Breast epithelium (tissue), 4 donors: Measurements from ENCODE around the gene PIM3. TPM values are rescaled to one million over a fixed set of nuclear protein-coding genes. Genes with fewer than 3 reads are reported as not detected.
A peak's percentile ranks its signal among the peaks of the same experiment; 100 is the strongest.

ENCODE experiments used
- DNase-seq, 2 donors: peaks; one replicate each; pipeline ENCODE4 v3.0.0-alpha.2; 2019; ENCODE audit warnings: low spot score in 2 of 2
- H3K27ac ChIP-seq, 2 donors: fragments of 200-600 bp; sonication (generic) in 1 of 2; one replicate each; pipeline ENCODE4 v1.5.1; 2016 to 2019; ENCODE audit warnings: mild to moderate bottlenecking in 1 of 2
- H3K27me3 ChIP-seq, 2 donors: fragments of 200-600 bp; sonication (generic) in 1 of 2; one replicate each; pipeline versions ENCODE4 v1.5.1 to v1.6.0; 2017 to 2019; ENCODE audit warnings: control low read depth in 1 of 2, mild to moderate bottlenecking in 1 of 2
- H3K36me3 ChIP-seq: fragments of 200-600 bp; one replicate; pipeline ENCODE4 v1.5.1; 2019
- H3K4me1 ChIP-seq, 2 donors: fragments of 200-600 bp; sonication (generic); one replicate each; pipeline ENCODE4 v1.5.1; 2016 to 2019; ENCODE audit warnings: control low read depth in 1 of 2
- H3K4me3 ChIP-seq, 3 donors: fragments of 200-600 bp; sonication (generic); 1 replicate in 2 of 3; 2 replicates in 1 of 3; pipeline ENCODE4 v1.5.1; 2016 to 2019; ENCODE audit warnings: mild to moderate bottlenecking in 3 of 3, moderate library complexity in 2 of 3
- H3K9me3 ChIP-seq, 2 donors: fragments of 200-600 bp; sonication (generic) in 1 of 2; one replicate each; pipeline ENCODE4 v1.5.1; 2016 to 2019; ENCODE audit warnings: control low read depth in 1 of 2
- POLR2A ChIP-seq: fragments of 450-650 bp; IDR thresholded peaks from one replicate; pipeline ENCODE4 v1.6.1; 2016; ENCODE audit warnings: antibody characterized with exemption, mild to moderate bottlenecking, moderate library complexity
- POLR2AphosphoS5 ChIP-seq, 3 donors: sonication (generic); formaldehyde crosslinking; IDR thresholded peaks; one replicate each; pipeline ENCODE4 v1.6.1; 2017; ENCODE audit warnings: antibody characterized with exemption in 3 of 3
- intact Hi-C: fragments of 100-400 bp; cut with DNase I; formaldehyde crosslinking; loops from one replicate; pipeline ENCODE4 v1.15.1; 2023; ENCODE audit warnings: low total_unique reads
- total RNA-seq, 3 donors: library from RNA; depleted of rRNA; stranded (reverse); fragments of >200 nt; gene quantifications; one replicate each; pipeline ENCODE4 v1.1.0, GENCODE V29; 2016
- TF ChIP-seq, protein P1 (sequence below), 3 donors: fragments of 450-650 bp; IDR thresholded peaks; one replicate each; pipeline ENCODE4 v1.5.1; 2016 to 2017; ENCODE audit warnings: antibody characterized with exemption in 3 of 3, mild to moderate bottlenecking in 3 of 3, moderate library complexity in 3 of 3

The PIM3 gene
- total RNA-seq, 3 donors from 2014 or later = 63.0 to 92.1 (median 87.1) TPM

DNA sequence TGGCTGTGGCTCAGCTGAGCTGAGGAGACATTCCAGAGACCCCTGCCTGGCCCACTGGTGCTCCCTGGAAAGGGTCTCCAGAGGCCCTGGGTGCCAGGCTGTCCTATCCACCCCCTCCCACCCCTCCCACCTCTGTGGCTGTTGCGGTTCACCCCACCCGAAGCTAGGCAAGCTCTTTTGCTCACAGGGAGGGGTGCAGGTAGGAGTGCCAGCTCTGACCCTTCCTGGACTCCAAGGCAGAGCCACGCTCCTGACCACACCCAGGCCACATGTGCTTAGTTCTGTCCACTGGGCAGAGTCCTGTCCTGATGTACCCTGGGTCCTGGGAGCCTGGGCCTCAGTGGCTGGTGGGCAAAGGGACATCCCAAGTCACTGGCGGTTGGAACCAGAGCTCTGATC is 35.5 kb downstream of the PIM3 start:
- intact Hi-C loops = no loop called here
- Histone ChIP-seq H3K27me3 (peaks cover 0 to 18% of the 10 kb centered on the region in 2 donors), H3K9me3 (peaks cover 8 to 11% of the 10 kb centered on the region in 2 donors), H3K4me3 (no peak overlapping the region), H3K27ac (no peak overlapping the region), H3K4me1 (no peaks in the 10 kb centered on the region), H3K36me3 (no peaks in the 10 kb centered on the region)
- TF ChIP-seq POLR2AphosphoS5 (IDR thresholded peaks at IDR 0.05) (no peak), POLR2A (no peak)
- TF ChIP-seq, protein P1, sequence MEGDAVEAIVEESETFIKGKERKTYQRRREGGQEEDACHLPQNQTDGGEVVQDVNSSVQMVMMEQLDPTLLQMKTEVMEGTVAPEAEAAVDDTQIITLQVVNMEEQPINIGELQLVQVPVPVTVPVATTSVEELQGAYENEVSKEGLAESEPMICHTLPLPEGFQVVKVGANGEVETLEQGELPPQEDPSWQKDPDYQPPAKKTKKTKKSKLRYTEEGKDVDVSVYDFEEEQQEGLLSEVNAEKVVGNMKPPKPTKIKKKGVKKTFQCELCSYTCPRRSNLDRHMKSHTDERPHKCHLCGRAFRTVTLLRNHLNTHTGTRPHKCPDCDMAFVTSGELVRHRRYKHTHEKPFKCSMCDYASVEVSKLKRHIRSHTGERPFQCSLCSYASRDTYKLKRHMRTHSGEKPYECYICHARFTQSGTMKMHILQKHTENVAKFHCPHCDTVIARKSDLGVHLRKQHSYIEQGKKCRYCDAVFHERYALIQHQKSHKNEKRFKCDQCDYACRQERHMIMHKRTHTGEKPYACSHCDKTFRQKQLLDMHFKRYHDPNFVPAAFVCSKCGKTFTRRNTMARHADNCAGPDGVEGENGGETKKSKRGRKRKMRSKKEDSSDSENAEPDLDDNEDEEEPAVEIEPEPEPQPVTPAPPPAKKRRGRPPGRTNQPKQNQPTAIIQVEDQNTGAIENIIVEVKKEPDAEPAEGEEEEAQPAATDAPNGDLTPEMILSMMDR (IDR thresholded peaks at IDR 0.05) = no peak
- no peak for DNase-seq

DNA sequence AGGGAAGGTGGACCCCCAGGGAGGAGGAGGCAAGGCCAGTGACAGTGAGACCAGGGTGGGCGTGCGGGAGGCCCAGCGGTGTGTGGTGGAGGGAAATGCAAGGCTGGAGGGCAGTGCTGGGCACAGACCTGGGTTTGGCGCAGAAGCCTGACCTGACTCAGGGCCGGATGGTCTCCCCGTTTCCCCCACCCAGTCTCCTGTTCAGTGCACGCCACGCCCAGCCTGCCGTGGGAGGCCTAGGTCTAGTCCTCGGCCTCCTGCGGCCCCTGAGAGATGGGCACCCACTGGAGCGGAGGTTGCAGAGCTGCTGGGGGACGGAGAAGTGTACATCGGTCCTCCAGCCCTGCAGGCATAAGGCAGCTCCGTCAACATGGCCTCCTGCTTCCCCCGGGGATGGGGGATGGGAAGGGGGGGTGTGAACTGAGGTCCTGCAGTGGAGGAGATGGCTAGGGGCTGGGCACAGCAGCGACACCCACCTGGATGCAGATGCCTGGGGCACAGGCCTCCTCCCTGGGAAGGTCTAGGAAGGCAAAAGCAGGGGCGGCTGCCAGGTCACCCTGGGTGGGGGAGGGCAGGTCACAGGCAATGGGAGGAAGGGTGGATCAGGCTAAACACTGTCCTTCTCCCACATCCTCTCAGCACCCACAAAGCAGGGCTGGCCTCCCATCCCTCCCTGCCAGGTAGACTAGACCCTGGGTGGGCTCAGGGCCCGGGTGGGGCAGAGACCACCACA is 36.1 kb downstream of the PIM3 start:
- Histone ChIP-seq H3K4me1 (no peaks in the 10 kb centered on the region), H3K27ac (no peak overlapping the region), H3K36me3 (no peaks in the 10 kb centered on the region), H3K9me3 (peaks cover 6% of the 10 kb centered on the region in 2 donors), H3K27me3 (peaks cover 0 to 18% of the 10 kb centered on the region in 2 donors), H3K4me3 (no peak overlapping the region)
- intact Hi-C loops = no loop called here
- no peak for TF ChIP-seq POLR2A
- TF ChIP-seq, protein P1 (IDR thresholded peaks at IDR 0.05) = no peak
- peak in 1 of 2 donors; percentile 45 for DNase-seq

DNA sequence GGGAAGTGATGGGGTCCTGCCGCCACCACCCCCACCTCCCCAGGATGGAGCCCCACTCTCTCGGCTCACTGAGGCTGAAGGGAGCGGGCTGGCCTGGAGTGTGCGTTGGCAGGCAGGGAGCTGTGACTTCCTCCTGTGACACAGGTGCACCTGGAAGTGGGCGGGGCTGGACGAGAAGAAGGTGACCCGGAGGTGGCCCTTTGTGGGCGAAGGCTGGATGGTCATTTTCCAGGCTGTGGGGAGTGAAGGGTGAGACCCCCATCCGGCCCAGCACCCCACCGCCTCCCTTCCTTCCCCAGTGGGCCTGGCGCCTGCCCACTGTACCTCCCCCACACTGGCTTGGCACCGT is 36.7 kb downstream of the PIM3 start:
- H3K36me3 ChIP-seq = no peaks in the 10 kb centered on the region
- H3K27ac ChIP-seq = no peak overlapping the region
- peak in 1 of 2 donors; percentile 50 for DNase-seq
- intact Hi-C loops = no loop called here
- no peak overlapping the region for H3K4me3 ChIP-seq
- no peaks in the 10 kb centered on the region for H3K4me1 ChIP-seq
- TF ChIP-seq, protein P1 (IDR thresholded peaks at IDR 0.05) = no peak
- no peak for TF ChIP-seq POLR2AphosphoS5 (IDR thresholded peaks at IDR 0.05)
- TF ChIP-seq POLR2A = no peak
- peaks cover under 1% of the 10 kb centered on the region in 2 donors for H3K9me3 ChIP-seq
- peaks cover 0 to 18% of the 10 kb centered on the region in 2 donors for H3K27me3 ChIP-seq

DNA sequence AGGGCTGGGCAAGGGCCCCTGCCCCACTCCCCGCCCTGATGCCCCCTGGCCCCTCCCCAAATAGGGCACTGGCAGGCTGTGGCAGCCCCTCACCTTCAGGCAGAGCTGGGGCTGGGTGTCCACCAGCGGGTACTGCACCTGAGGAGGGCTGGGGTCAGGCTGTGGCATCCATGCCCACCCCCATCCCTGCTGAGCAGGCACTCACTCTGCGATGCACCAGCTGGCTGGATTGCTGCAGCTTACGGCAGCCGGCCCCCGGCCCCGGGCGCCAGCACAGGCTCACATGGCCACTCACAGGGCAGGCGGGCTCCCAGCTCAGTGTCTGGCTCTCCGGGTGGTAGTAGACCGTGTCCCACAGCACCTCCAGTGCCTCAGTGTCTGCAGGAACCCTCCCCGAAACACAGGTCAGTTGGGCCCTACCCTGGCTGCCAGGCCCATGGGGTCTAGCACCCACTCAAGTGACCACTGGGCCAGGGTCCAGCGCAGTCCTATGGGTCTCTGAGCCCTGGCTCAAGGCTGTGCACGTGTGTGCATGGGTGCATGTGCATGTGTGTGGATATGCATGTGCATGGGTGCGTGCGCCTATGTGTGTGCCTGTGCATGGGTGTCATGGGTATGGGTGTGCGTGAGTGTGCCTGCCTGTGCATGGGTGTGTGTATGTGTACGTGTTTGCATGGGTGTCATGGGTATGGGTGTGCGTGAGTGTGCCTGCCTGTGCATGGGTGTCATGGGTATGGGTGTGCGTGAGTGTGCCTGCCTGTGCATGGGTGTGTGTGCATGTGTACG is 37.6 kb downstream of the PIM3 start:
- intact Hi-C loops = no loop called here
- Histone ChIP-seq H3K4me1 (no peaks in the 10 kb centered on the region), H3K36me3 (no peaks in the 10 kb centered on the region), H3K4me3 (no peak overlapping the region), H3K27me3 (peaks cover 0 to 18% of the 10 kb centered on the region in 2 donors), H3K9me3 (no peaks in the 10 kb centered on the region), H3K27ac (no peak overlapping the region)
- peak in 1 of 2 donors; percentile 28 for DNase-seq
- TF ChIP-seq POLR2AphosphoS5 (IDR thresholded peaks at IDR 0.05) (no peak), POLR2A (no peak)
- TF ChIP-seq, protein P1 (IDR thresholded peaks at IDR 0.05) = no peak

DNA sequence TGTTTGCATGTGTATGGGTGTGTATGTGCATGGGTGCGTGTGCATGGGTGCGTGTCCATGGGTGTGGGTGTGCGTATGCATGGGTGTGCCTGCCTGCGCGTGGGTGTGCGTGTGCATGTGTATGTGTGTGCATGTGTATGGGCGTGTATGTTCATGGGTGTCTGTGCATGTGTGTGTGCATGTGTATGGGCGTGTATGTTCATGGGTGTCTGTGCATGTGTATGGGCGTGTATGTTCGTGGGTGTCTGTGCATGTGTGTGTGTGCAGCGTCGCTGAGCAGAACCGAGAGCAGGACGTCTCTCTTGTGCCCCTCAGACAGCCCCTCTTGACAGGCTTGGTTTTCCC is 38.1 kb downstream of the PIM3 start:
- Histone ChIP-seq H3K4me1 (no peaks in the 10 kb centered on the region), H3K36me3 (no peaks in the 10 kb centered on the region), H3K27me3 (peaks cover 0 to 18% of the 10 kb centered on the region in 2 donors), H3K27ac (no peak overlapping the region), H3K4me3 (no peak overlapping the region), H3K9me3 (no peaks in the 10 kb centered on the region)
- intact Hi-C loops = no loop called here
- no peak for DNase-seq
- TF ChIP-seq, protein P1 (IDR thresholded peaks at IDR 0.05) = no peak
